ENCODE results near the gene ANK3.

GRCh38 chr10:60433684-60434083 lies 44.0 kb upstream of the ANK3 start:
- no peak for TF ChIP-seq GATA3 (IDR thresholded peaks at IDR 0.05; ENCODE audit: low read depth, low read length)
- no peak for TF ChIP-seq GATA2 (IDR thresholded peaks at IDR 0.05; ENCODE audit: low read depth, low read length)
